Keratinocyte (primary cell): Measurements from ENCODE around the gene L3MBTL2. TPM values are rescaled to one million over a fixed set of nuclear protein-coding genes. Genes with fewer than 3 reads are reported as not detected.

Experiments used
- DNase-seq: peaks from one replicate; pipeline ENCODE4 v3.0.0-alpha.2; 2011; ENCODE audit warnings: low read depth, missing footprints, low spot score
- FAIRE-seq: peaks from 2 replicates; lab custom pipeline; 2011; peaks lifted over from hg19 to GRCh38; lab: Jason Lieb, UNC
- H2AFZ ChIP-seq: 2 replicates; pipeline ENCODE4 v1.6.0; 2012; ENCODE audit warnings: low read length, control low read depth, inconsistent platforms; ENCODE audit not compliant: control insufficient read depth
- H3K27ac ChIP-seq: 2 replicates; pipeline ENCODE4 v1.5.1; 2011; ENCODE audit warnings: low read length; ENCODE audit not compliant: control insufficient read depth, insufficient read depth
- H3K27me3 ChIP-seq: 3 replicates; pipeline ENCODE4 v1.6.0; 2011; ENCODE audit warnings: low read length; ENCODE audit not compliant: control insufficient read depth, insufficient read depth; ENCODE audit errors: extremely low read depth
- H3K36me3 ChIP-seq, 2 experiments: 2 replicates in 1 of 2; 3 replicates in 1 of 2; pipeline ENCODE4 v1.5.1; 2011; ENCODE audit warnings: low read length in 2 of 2, mild to moderate bottlenecking in 1 of 2; ENCODE audit not compliant: control insufficient read depth in 2 of 2, insufficient read depth in 2 of 2; ENCODE audit errors: extremely low read depth in 1 of 2
- H3K4me1 ChIP-seq: 3 replicates; pipeline ENCODE4 v1.5.1; 2011; ENCODE audit warnings: low read length; ENCODE audit not compliant: control insufficient read depth, insufficient read depth; ENCODE audit errors: extremely low read depth
- H3K4me2 ChIP-seq: 3 replicates; pipeline ENCODE4 v1.6.0; 2011; ENCODE audit warnings: low read depth, low read length; ENCODE audit not compliant: control insufficient read depth, insufficient read depth; ENCODE audit errors: extremely low read depth
- H3K4me3 ChIP-seq, 3 experiments: fragments of 200-600 bp in 1 of 3; sonication (generic) in 1 of 3; 2 replicates in 2 of 3; 3 replicates in 1 of 3; pipeline ENCODE4 v1.5.1; 2011 to 2016; ENCODE audit warnings: low read length in 3 of 3, mild to moderate bottlenecking in 3 of 3, control low read depth in 2 of 3, inconsistent platforms in 1 of 3, low read depth in 1 of 3, mixed read lengths in 1 of 3, mixed run types in 1 of 3, moderate library complexity in 1 of 3; ENCODE audit not compliant: control insufficient read depth in 2 of 3, insufficient read depth in 2 of 3; ENCODE audit errors: extremely low read depth in 1 of 3
- H3K79me2 ChIP-seq: 2 replicates; pipeline ENCODE4 v1.6.0; 2012; ENCODE audit warnings: low read length; ENCODE audit not compliant: control insufficient read depth, insufficient read depth
- H3K9ac ChIP-seq: 3 replicates; pipeline ENCODE4 v1.6.0; 2011; ENCODE audit warnings: low read length; ENCODE audit not compliant: control insufficient read depth, insufficient read depth; ENCODE audit errors: extremely low read depth
- H3K9me1 ChIP-seq: 3 replicates; pipeline ENCODE4 v1.6.0; 2011; ENCODE audit warnings: low read length; ENCODE audit not compliant: control insufficient read depth, insufficient read depth; ENCODE audit errors: extremely low read depth
- H3K9me3 ChIP-seq: 2 replicates; pipeline ENCODE4 v1.5.1; 2012; ENCODE audit warnings: low read depth, low read length; ENCODE audit not compliant: control insufficient read depth
- H4K20me1 ChIP-seq: 3 replicates; pipeline ENCODE4 v1.6.0; 2011; ENCODE audit warnings: low read length; ENCODE audit not compliant: control insufficient read depth, insufficient read depth; ENCODE audit errors: extremely low read depth
- CTCF ChIP-seq, 3 experiments: IDR thresholded peaks in 1 of 3; conservative IDR thresholded peaks in 1 of 3; optimal IDR thresholded peaks in 1 of 3; 2 replicates in 2 of 3; 3 replicates in 1 of 3; pipeline versions ENCODE3 to v1.5.1; 2011; ENCODE audit warnings: low read length in 3 of 3, mild to moderate bottlenecking in 3 of 3, moderate library complexity in 2 of 3, control low read depth in 1 of 3, inconsistent platforms in 1 of 3; ENCODE audit not compliant: insufficient read depth in 2 of 3; ENCODE audit errors: extremely low read depth in 1 of 3
- EZH2 ChIP-seq: IDR thresholded peaks from one replicate; pipeline ENCODE4 v1.6.1; 2012; ENCODE audit warnings: inconsistent platforms, mild to moderate bottlenecking, low read length, moderate library complexity
- dilution Hi-C: fragments of 300-500 bp; cut with MboI; formaldehyde crosslinking; loops from one replicate; pipeline ENCODE4 v1.7.0; 2020; ENCODE audit warnings: low sequenced_read_pairs; ENCODE audit not compliant: extremely low pct_ligation_motif_present
- polyA plus RNA-seq, 5 experiments: library from polyadenylated mRNA; depleted of rRNA in 3 of 5; stranded (reverse) in 3 of 5; stranded (forward) in 1 of 5; unstranded in 1 of 5; fragments of >200 nt; gene quantifications; 1 replicate in 1 of 5; 2 replicates in 3 of 5; 3 replicates in 1 of 5; pipeline versions ENCODE4 v1.2.1 to v1.2.3, GENCODE V29; 2011 to 2012; ENCODE audit warnings: missing spikeins in 2 of 5, low read depth in 1 of 5, low replicate concordance in 1 of 5

L3MBTL2 gene
- polyA plus RNA-seq, 1 donor (not counting 4 experiments of a cell fraction or from before 2014, with no cell fraction given) = 16.7 TPM

- FAIRE-seq (no peak), DNase-seq (no peak)
- dilution Hi-C loops = no loop called here
- Histone ChIP-seq H3K4me2 (peak overlapping the region; percentile 96), H2AFZ (peak overlapping the region; percentile 97), H3K4me3 (peak overlapping the region; percentile 56 to 81 (median 75)), H3K9me1 (no peaks in the 10 kb centered on the region), H3K4me1 (peaks cover 17% of the 10 kb centered on the region), H3K79me2 (no peaks in the 10 kb centered on the region), H3K27me3 (no peaks in the 10 kb centered on the region), H3K9ac (peak overlapping the region; percentile 64), H3K36me3 (no peaks in the 10 kb centered on the region), H4K20me1 (no peaks in the 10 kb centered on the region), H3K27ac (no peak overlapping the region), H3K9me3 (no peaks in the 10 kb centered on the region)
- TF ChIP-seq CTCF (optimal IDR thresholded peaks at IDR 0.05 in 1 of 3, IDR thresholded peaks at IDR 0.05 in 1 of 3, conservative IDR thresholded peaks at IDR 0.05 in 1 of 3; ENCODE audit: extremely low read depth in 1 of 3, insufficient read depth in 2 of 3, low read length in 3 of 3) = no peak
- no peak for TF ChIP-seq EZH2
Measured at GRCh38 chr22:41198027-41198580, 7.0 kb upstream of the L3MBTL2 start.

- Histone ChIP-seq H3K9me1 (no peaks in the 10 kb centered on the region), H3K4me1 (peaks cover 21% of the 10 kb centered on the region), H2AFZ (no peak overlapping the region), H3K4me3 (no peak overlapping the region), H3K27ac (no peak overlapping the region), H3K27me3 (no peaks in the 10 kb centered on the region), H3K36me3 (no peaks in the 10 kb centered on the region), H3K79me2 (peaks cover 10% of the 10 kb centered on the region), H3K9ac (no peak overlapping the region), H3K4me2 (no peak overlapping the region), H3K9me3 (no peaks in the 10 kb centered on the region), H4K20me1 (no peaks in the 10 kb centered on the region)
- TF ChIP-seq EZH2 (no peak), CTCF (optimal IDR thresholded peaks at IDR 0.05 in 1 of 3, IDR thresholded peaks at IDR 0.05 in 1 of 3, conservative IDR thresholded peaks at IDR 0.05 in 1 of 3; ENCODE audit: extremely low read depth in 1 of 3, insufficient read depth in 2 of 3, low read length in 3 of 3) (no peak)
- no peak for DNase-seq
- dilution Hi-C loops = no loop called here
- FAIRE-seq = no peak
Measured at GRCh38 chr22:41201141-41201540, 4.0 kb upstream of the L3MBTL2 start.
